GM21526 (cell line): Measurements from ENCODE around the gene ANKLE2.
"Not testable (repeated sequence)": the region's sequence is repeated elsewhere in the genome, so short reads cannot be mapped to it uniquely, and the experiment has no call there.

Source experiments
- ATAC-seq: cut with Tn5 transposase; IDR thresholded peaks from one replicate; pipeline ENCODE4 v1.9.1; 2021; ENCODE audit warnings: moderate library complexity; ENCODE audit not compliant: unreplicated experiment, low FRiP score

The ANKLE2 gene

GRCh38 chr12:132698341-132698740 is 63.3 kb downstream of the ANKLE2 start:
- no peak for ATAC-seq

- no peak for ATAC-seq
Measured at GRCh38 chr12:132695431-132695830, 66.2 kb downstream of the ANKLE2 start.

- not testable (repeated sequence) for ATAC-seq
Measured at GRCh38 chr12:132694888-132695287, 66.7 kb downstream of the ANKLE2 start.

- not testable (repeated sequence) for ATAC-seq
Measured at GRCh38 chr12:132692030-132692429, 69.6 kb downstream of the ANKLE2 start.

GRCh38 chr12:132690112-132690511 is 71.5 kb downstream of the ANKLE2 start:
- ATAC-seq = no peak

DNA sequence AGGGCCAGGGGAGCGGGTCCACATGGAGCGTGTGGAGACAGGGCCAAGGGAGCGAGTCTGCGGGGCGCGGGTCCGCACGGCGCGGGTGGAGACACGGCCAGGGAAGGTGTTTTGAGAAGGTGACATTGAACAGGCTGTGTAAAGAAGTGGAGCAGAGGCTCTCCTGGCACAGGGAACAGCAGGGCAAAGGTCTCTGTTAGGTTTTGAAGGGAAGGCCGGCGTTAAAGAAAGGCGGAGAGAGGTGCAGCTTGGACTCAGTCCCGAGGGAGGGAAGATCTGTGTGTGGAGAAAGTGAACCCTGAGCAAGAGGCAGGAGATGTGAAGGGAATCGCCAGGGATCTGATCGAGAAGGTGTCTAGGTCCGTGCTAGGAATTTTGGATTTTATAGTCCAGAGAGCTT is 72.4 kb downstream of the ANKLE2 start:
- ATAC-seq = no peak

DNA sequence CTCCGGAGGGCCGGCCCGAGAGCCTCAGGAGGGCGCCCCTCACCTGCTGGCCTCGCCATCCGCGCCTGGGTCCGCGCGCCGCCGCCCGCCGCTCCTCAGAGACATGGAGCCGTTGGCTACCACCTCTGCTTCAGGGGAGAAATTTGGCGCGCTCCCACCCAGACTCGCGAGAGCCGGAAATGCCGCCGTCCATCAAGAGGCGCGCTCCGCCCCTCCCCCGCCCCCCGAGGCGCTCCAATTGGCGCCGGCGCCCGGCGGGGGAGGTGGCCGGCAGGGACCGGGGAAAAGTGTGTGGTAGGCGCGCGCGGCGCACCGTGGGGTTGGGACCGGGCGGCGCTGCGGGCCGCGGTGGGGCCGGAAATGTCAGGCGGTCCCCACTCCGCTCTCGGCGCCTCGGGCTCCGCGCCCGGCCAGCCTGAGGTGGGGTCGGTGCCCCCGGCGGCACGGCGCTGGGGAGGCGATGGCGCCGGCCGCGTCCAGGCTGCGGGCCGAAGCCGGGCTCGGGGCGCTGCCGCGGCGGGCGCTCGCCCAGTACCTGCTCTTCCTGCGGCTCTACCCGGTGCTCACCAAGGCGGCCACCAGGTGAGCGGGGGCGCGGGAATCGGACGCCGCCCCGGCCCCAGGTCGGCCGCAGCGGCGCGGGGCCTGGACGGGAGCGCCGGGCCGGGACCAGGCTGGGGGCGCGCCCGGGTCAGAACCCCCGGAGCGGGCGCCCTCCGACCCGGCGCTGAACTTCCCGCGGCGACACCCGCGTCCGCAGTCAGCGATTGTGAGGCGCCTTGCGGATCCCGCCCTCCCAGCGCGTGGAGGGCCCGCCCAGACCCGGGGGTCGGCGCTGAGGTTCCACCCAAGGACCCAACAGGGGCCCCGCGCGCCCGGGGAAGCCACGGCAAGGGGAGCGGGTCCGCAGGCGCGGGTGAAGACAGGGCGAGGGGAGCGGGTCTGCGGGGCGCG is 74.1 kb downstream of the ANKLE2 start, which contains the start of the genes POLE and PXMP2:
POLE (minus strand) TSS at position 132 of the 954 bp plus-strand sequence; CDS start at position 105, 27 bp downstream.
PXMP2 (plus strand) TSS at position 377 of the 954 bp plus-strand sequence; CDS start at position 461, 84 bp downstream.
- ATAC-seq = peak; percentile 88

DNA sequence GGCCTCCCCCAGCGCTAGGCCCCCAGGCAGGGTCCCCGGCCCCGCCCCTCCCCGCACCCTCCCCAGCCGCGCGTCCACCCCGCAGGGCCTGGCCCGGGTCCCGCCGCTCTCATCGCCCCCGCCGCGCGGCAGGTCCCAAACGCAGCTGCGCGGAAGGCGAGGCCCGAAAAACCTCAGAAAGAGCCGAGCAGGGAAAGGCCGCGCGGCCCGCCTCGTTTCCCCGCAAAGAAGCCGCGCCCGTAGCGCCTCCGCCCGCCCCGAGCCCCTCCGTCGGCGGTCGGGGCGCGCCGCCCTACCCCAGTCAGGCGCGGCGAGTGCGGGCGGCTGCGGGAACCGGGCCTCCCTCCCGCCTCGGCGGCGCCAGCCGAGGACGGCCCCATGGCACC is 74.8 kb downstream of the ANKLE2 start:
- ATAC-seq = peak; percentile 23

- ATAC-seq = no peak
Measured at GRCh38 chr12:132685400-132685799, 76.2 kb downstream of the ANKLE2 start.

DNA sequence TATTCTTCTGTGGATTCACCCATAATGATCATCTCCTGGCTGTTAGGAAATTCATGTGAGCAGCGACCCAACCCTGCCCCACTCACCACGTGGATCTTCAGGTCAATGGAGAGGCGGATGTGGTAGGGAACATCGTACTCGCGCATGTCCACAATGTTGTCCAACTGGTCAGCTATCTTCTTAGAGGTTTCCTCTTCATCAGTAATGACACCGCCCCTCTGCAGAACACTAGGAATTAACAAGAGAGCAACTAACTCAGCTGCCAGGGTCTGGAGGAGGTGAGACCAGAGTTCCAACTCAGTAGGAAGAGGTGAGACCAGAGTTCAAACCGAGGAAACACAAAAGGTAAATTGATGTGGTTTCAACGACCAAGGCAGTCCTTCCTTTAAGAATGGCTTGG is 84.1 kb downstream of the ANKLE2 start:
- ATAC-seq = no peak

DNA sequence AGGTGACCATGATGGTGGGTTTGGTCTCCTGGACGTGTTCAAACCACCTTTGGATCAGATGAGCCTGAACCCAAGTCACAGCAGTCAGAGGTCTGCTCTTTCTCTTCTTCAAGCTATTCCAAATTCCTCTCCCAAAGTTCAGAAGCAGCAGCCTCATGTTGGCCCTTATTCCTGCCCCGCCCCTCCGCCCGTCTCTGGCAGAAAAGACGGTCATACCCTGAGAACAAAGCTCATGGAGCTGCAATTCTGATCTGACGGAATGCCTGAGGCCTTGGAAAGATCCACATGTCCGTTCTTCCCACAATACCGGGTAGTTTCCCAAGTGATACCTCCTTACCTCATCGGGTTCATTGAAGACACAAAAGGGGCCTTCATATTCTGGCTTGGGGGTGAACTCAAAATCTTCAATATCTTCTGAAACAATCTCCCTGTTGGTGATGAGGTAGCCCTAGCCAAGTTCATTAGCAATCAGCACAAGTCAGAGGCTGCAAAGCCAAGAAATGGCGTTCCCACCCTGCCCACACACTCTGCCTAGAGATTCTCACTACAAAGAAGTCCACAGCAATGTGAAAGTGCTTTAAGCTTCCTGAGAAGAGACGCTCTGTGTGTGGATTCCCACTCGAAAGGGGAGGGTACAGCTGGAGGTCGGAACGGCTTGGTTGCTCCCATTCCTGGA is 85.7 kb downstream of the ANKLE2 start:
- ATAC-seq = no peak
